Sigmoid colon (tissue), 4 donors: Measurements from ENCODE around the gene KCNJ6.

Source experiments
- CTCF ChIP-seq, 4 experiments: fragments of 450-650 bp in 3 of 4; fragments of 200-600 bp in 1 of 4; IDR thresholded peaks; one replicate each; pipeline ENCODE4 v1.5.1; 2016 to 2019; ENCODE audit warnings: antibody characterized with exemption in 4 of 4, mild to moderate bottlenecking in 3 of 4, moderate library complexity in 2 of 4
- EP300 ChIP-seq, 4 donors: sonication (generic); formaldehyde crosslinking; IDR thresholded peaks; one replicate each; pipeline ENCODE4 v1.6.1; 2017; ENCODE audit warnings: antibody characterized with exemption in 4 of 4
- POLR2A ChIP-seq, 2 donors: fragments of 450-650 bp; IDR thresholded peaks; one replicate each; pipeline ENCODE4 v1.6.1; 2016; ENCODE audit warnings: antibody characterized with exemption in 2 of 2, mild to moderate bottlenecking in 2 of 2, moderate library complexity in 2 of 2
- POLR2AphosphoS5 ChIP-seq, 4 donors: sonication (generic); formaldehyde crosslinking; IDR thresholded peaks; one replicate each; pipeline ENCODE4 v1.6.1; 2017; ENCODE audit warnings: antibody characterized with exemption in 4 of 4

- TF ChIP-seq CTCF (IDR thresholded peaks at IDR 0.05) (no peak), EP300 (IDR thresholded peaks at IDR 0.05) (no peak), POLR2A (IDR thresholded peaks at IDR 0.05) (no peak), POLR2AphosphoS5 (IDR thresholded peaks at IDR 0.05) (no peak)
Measured at GRCh38 chr21:37620401-37620800, 295.9 kb downstream of the KCNJ6 start.
